Colonic mucosa (tissue), 4 donors: ENCODE measurements around the gene CLEC4M. TPM values are rescaled to one million over a fixed set of nuclear protein-coding genes. Genes with fewer than 3 reads are reported as not detected.
"Not testable (repeated sequence)": the region's sequence is repeated elsewhere in the genome, so short reads cannot be mapped to it uniquely, and the experiment has no call there.

ENCODE experiments used
- DNase-seq: peaks from one replicate; pipeline ENCODE4 v3.0.0-alpha.2; 2020
- H3K27ac ChIP-seq: fragments of 200-600 bp; one replicate; pipeline ENCODE4 v1.8.0; 2021
- H3K27me3 ChIP-seq: fragments of 200-600 bp; one replicate; pipeline ENCODE4 v1.8.0; 2021
- H3K36me3 ChIP-seq: fragments of 200-600 bp; one replicate; pipeline ENCODE4 v1.8.0; 2021
- H3K4me1 ChIP-seq: fragments of 200-600 bp; one replicate; pipeline ENCODE4 v1.8.0; 2021; ENCODE audit warnings: mild to moderate bottlenecking
- H3K4me3 ChIP-seq: fragments of 200-600 bp; one replicate; pipeline ENCODE4 v1.8.0; 2021
- H3K9ac ChIP-seq, 2 donors: one replicate each; pipeline ENCODE4 v1.7.0; 2013; ENCODE audit warnings: control low read depth in 2 of 2, low read depth in 2 of 2, low read length in 2 of 2
- H3K9me3 ChIP-seq: fragments of 200-600 bp; one replicate; pipeline ENCODE4 v1.8.0; 2021
- CTCF ChIP-seq: fragments of 200-600 bp; IDR thresholded peaks from one replicate; pipeline ENCODE4 v1.8.0; 2022; ENCODE audit warnings: antibody characterized with exemption, mild to moderate bottlenecking
- intact Hi-C: fragments of 100-400 bp; cut with DNase I; formaldehyde crosslinking; loops from one replicate; pipeline ENCODE4 v1.14.1; 2022
- total RNA-seq, 2 donors: library from RNA; stranded (reverse); fragmentation: NEBNext Ultra II Directional in 1 of 2; extraction: Animal tissue kit (Norgen Biotek cat#: 25700) in 1 of 2; gene quantifications; one replicate each; pipeline ENCODE4 v1.2.1, GENCODE V29; 2021
- donor health status: healthy.
- donor health status: DM: no; HTN: no; CAD: no.
- donor health status: DM: no; HTN: no; CAD: no.

Gene CLEC4M
- total RNA-seq, 2 donors from 2014 or later = not detected

GRCh38 chr19:7751157-7751783 is 11.8 kb upstream of the CLEC4M start:
- Histone ChIP-seq H3K27me3 (no peaks in the 10 kb centered on the region), H3K4me3 (no peak overlapping the region), H3K9me3 (no peaks in the 10 kb centered on the region), H3K27ac (no peak overlapping the region), H3K36me3 (no peaks in the 10 kb centered on the region), H3K9ac (no peak overlapping the region), H3K4me1 (no peaks in the 10 kb centered on the region)
- TF ChIP-seq CTCF = no peak
- intact Hi-C loops = no loop called here
- DNase-seq = no peak

- Histone ChIP-seq H3K9ac (no peak overlapping the region), H3K4me3 (no peak overlapping the region), H3K9me3 (no peaks in the 10 kb centered on the region), H3K36me3 (no peaks in the 10 kb centered on the region), H3K27me3 (no peaks in the 10 kb centered on the region), H3K27ac (no peak overlapping the region), H3K4me1 (no peaks in the 10 kb centered on the region)
- intact Hi-C loops = no loop called here
- no peak for DNase-seq
- TF ChIP-seq CTCF = no peak
Observed at GRCh38 chr19:7756258-7756657, 6.8 kb upstream of the CLEC4M start.

GRCh38 chr19:7757358-7757757 is 5.7 kb upstream of the CLEC4M start:
- no peaks in the 10 kb centered on the region for H3K36me3 ChIP-seq
- no peaks in the 10 kb centered on the region for H3K9me3 ChIP-seq
- intact Hi-C loops = no loop called here
- no peaks in the 10 kb centered on the region for H3K4me1 ChIP-seq
- no peak for DNase-seq
- H3K27ac ChIP-seq = no peak overlapping the region
- H3K9ac ChIP-seq = no peak overlapping the region
- no peaks in the 10 kb centered on the region for H3K27me3 ChIP-seq
- no peak overlapping the region for H3K4me3 ChIP-seq
- TF ChIP-seq CTCF = no peak

- intact Hi-C loops = no loop called here
- Histone ChIP-seq H3K9ac (no peak overlapping the region), H3K4me1 (no peaks in the 10 kb centered on the region), H3K4me3 (no peak overlapping the region), H3K27ac (no peak overlapping the region), H3K9me3 (no peaks in the 10 kb centered on the region), H3K36me3 (no peaks in the 10 kb centered on the region), H3K27me3 (no peaks in the 10 kb centered on the region)
- TF ChIP-seq CTCF = no peak
- DNase-seq = no peak
Observed at GRCh38 chr19:7759156-7759555, 3.9 kb upstream of the CLEC4M start.

- Histone ChIP-seq H3K9ac (no peak overlapping the region), H3K4me1 (no peaks in the 10 kb centered on the region), H3K27ac (no peak overlapping the region), H3K36me3 (no peaks in the 10 kb centered on the region), H3K9me3 (no peaks in the 10 kb centered on the region), H3K27me3 (no peaks in the 10 kb centered on the region), H3K4me3 (no peak overlapping the region)
- no peak for TF ChIP-seq CTCF
- intact Hi-C loops = no loop called here
- DNase-seq = no peak
Observed at GRCh38 chr19:7763696-7764095, 653 bp downstream of the CLEC4M start.

- intact Hi-C loops = not testable (repeated sequence)
Observed at GRCh38 chr19:7764157-7764556, 1.1 kb downstream of the CLEC4M start.

GRCh38 chr19:7765043-7765442 is 2.0 kb downstream of the CLEC4M start:
- DNase-seq, H3K4me3 ChIP-seq, H3K27ac ChIP-seq, H3K27me3 ChIP-seq, intact Hi-C loops, H3K36me3 ChIP-seq, H3K9ac ChIP-seq, H3K4me1 ChIP-seq, H3K9me3 ChIP-seq: not testable (repeated sequence)

More at GRCh38 chr19:7764157-7764556, 1.1 kb downstream of the CLEC4M start:
- not testable (repeated sequence) for DNase-seq, H3K9ac ChIP-seq, H3K4me1 ChIP-seq, H3K4me3 ChIP-seq, H3K27ac ChIP-seq, H3K27me3 ChIP-seq, H3K36me3 ChIP-seq, H3K9me3 ChIP-seq
